Measurements from ENCODE around the gene HHAT.

Gene HHAT

DNA sequence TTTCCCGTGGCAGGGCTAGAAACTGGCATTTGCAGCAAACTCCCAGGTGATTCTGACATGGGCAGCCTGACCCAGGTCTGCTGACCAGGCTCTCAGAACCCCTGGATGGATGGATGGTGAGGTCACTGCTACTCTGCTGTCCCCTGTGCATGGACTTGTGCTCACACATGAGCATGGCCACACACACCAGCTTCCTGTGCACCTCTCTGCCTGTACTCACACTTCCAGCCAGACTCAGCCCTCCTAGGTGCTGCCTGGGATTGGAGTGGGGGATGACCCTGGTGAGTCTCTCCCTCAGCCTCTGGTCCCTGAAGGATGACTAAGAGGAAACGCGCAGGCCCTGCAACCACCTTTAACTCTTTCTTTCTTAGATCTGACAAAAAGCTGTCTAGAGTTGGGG, 361.1 kb downstream of the HHAT start:
- no peak for DNase-seq

DNA sequence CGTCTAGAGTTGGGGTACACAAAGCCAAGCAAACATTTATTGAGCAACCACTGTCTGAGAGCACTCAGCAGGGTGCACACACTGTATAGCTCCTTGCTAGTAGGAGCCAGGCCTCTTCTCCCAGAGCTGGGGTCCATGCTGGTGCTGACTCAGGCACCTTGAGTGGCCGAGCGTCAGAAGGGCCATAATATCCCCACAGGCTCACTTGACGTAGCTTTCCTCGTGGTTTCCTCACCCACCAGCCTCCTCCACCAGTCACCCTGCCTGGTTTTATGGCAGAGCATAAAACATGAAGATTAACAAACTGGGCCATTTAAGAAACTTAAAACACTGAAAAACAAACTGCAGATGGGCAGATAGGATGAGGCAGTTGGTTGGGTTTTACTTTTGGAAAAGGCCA, 361.5 kb downstream of the HHAT start:
- DNase-seq, result no peak

DNA sequence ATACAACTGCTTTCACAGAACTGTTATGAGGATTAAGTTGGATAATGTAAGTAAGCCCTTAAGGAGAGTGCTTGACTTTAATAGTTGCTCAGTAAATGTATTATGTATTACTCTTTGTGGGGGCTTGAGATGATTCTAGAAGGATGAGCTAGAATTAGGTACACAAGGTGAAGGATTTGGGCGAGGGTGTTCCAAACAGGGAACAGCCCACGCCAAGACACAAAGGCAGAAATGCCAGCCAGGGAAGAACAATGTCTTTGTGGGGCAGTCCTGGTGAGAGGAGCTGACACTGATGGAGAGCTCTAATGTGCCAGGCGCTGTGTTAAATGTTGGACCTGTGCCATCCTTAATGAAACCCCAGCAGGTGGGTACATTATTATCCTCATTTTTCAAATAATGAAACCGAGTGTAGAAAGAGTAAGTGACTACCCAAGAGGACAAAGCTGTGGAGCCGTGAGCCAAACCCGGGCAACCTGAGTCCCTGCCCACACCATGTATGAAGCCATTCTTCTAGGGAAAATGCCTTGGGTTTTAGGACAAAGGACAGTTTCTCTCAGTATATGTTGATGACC, 362.4 kb downstream of the HHAT start:
- DNase-seq, result no peak

DNA sequence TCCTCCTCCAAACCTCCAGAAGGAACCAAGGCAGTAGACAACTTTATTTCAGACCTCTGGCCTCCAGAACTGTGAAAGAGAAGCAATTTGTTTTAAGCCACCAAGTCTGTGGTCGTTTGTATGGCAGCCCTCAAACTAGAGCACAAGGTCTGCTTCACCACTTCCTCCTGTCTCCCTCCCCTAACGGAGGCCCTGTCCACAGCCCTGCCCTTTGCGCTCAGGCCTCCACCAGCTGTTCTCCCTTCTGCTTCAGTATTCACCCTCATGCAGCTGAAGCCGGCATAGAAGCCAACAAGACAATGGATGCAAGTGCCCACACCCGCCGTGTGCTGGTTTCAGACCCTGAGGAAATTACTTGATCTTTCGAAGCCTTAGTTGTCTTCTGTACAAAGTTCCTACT, 364.1 kb downstream of the HHAT start:
- no peak for DNase-seq

DNA sequence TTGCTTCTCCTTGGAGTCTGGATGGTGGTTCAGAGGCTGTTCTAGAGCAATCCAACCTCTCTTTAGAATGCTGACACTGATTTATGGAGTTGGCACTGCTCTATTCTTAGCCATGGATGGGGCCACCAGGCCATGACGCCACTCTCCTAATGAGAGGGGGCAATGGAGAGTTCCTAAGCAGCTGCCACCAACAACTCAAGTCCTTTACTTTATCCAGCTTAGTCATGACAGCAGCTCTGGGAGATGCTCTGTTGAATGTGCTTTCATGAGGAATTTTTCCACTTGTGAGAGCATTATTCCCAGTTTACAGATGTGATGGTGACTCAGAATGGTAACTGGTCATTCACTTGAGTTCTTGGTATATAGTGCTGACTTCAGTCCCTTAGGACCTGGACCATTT, 366.3 kb downstream of the HHAT start:
- DNase-seq, result no peak

DNA sequence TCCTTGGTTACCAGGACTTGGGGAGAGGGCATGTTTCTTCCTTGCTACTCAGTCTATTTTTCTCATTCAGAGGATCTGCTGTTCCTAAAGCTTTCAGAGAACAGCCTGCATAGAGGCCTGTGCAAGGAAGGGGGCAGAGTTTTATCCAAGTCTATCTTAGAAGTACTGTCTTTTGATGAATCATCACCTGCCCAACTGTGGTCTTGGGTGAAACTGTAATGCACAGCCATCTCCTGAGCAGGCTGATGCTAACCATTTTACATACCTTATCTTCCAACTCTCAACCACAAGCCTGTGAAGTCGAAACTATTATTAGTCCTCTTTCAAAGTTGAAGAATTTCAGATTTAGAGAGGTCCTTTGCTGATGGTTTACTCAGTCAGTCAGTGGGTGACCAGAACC, 368.0 kb downstream of the HHAT start:
- DNase-seq, result no peak

DNA sequence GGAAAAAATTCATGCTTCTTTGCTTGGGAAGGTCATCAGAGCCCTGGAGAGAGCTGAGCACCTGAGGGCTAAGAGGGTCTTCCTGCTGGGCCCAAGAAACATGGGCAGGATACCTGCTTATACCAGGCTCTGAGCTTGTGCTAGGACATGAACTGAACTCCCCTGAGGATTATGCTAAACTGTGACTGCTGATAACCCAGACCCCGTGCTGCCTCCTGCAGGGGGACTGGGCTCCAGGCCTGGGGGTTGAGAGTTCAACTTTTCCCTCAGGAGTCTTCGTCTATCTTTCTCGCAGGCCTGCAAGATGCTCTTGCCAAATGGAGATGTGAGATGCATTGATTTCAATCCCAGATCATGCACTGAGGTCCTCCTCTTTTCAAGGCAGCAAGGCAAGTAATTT, 368.5 kb downstream of the HHAT start:
- no peak for DNase-seq

DNA sequence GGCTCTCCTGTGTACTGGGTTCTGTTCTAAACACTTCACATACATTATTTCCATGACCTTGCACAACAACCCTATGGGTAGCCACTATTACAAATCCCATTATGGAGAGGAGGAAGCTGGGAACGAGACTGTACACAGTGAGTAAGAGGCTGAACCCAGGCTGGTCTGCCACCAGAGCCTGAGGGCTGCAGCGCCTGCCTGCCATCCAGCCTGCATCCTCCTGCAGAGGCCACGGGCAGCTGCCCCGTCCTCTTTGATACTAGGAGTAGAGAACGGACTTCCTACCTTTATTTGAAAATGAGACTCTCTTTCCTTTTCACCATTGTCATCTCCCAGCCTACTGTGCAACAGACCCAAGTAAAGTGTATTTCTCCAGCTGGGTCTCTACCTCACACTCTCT, 370.0 kb downstream of the HHAT start:
- DNase-seq, result no peak

DNA sequence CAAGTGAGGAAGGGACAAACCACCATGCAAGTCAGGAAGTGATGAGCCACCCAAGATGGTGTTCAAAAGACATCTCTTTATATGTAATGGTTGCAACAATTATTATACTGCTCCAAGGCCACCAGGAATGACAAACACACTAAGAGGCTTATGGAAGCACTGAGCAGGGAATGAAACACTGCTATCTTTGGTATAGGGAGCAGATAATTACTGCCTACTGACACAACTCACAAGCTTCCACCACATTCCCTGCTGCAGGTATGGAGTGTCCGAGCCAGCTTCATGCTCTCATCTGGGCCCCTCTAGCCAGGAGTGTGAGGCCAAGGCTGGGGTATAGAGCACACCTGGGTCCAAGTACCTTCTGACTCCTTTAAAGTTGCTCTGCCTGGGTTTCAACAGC, 371.4 kb downstream of the HHAT start:
- no peak for DNase-seq

DNA sequence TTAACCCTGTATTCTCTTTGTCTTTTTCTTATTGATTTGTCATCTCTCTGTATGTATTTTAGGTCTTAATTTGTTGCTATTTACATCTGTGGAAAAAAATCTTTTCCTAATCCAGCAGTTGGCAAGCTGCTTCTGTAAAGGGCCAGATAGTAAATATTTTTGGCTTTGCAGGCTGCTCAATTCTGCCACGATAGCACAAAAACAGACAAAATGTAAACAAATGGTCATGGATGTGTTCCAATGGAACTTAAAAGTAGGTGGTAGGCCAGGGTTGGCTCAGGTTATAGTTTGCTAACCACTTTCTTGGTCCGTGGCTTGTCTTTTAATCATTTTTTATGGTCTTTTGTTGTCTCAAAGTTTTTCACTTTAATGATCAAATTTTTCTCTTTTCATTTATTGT, 371.8 kb downstream of the HHAT start:
- no peak for DNase-seq

DNA sequence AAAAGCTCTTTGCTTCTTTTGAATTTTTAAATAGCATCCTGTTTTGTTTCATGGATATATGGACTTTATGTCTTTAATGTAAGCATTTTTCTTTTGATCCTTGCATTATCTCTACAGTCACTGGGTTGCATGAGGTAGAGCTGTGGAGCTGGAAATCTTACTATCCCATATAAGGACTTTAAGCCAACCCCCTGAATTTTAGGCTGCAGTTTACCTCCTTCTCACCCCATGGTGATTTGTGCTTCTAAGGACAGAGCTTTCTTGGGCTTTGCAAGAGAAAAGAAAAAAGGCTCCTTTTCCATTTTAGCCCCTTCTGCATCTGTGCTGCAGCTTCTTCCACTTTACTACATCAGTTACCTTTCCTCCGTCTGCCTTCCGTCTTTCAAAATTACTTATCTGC, 373.8 kb downstream of the HHAT start:
- DNase-seq, result no peak

DNA sequence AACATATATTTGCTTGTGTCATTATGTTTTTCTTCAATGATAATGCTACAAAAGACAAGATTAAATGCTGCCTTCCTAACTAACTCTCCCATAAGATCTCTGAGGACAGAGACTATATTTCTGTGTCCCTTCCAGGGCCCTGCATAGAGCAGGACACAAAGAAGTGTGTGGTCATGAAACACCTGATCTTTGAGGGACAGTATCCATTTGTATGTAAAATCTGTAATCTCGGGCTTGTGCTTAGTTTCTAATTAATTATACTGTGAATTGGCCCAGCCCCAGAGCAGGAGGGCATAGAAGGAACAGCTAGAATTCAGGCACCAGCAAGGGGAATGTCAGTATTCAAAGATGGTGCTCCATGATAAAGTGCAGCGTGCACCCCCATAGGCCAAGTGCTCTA, 374.9 kb downstream of the HHAT start:
- DNase-seq, result no peak

DNA sequence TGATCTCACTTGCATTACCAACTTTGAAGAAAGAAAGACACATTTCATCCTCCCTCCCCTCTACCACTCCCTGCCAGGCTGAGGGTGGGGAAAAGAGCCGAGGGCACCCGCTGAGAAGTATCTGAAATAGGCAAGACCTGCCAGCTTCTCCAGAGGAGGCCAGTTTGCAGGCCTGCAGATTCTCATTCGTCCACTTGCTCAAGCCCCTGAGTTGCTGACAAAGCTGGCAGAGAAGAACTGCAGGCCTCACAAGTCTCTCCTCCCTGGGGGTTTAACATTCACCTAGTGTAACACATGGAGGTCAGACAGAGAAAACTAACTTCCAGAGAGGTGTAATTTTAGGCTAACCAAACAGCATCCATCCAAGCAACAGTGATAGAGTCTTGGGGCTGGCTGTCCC, 376.4 kb downstream of the HHAT start:
- no peak for DNase-seq

DNA sequence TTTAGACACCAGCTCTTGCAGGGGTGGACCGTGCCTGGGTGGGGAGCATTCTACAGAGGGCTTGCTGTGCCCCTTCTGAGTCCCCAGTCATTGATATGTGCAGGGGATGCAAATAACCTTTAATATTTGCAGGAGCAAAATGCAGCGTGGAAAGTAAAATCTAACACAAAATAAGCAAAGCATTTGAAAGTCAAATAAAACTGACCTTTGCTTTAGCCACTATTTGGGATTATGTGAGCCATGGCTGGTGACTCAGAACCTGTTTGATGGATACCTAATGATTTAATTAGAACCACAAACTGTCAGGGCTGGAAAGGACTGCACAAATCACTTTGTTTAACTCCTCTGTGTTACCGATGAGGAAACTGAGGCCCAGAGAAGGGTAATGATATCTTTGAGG, 377.5 kb downstream of the HHAT start:
- no peak for DNase-seq

DNA sequence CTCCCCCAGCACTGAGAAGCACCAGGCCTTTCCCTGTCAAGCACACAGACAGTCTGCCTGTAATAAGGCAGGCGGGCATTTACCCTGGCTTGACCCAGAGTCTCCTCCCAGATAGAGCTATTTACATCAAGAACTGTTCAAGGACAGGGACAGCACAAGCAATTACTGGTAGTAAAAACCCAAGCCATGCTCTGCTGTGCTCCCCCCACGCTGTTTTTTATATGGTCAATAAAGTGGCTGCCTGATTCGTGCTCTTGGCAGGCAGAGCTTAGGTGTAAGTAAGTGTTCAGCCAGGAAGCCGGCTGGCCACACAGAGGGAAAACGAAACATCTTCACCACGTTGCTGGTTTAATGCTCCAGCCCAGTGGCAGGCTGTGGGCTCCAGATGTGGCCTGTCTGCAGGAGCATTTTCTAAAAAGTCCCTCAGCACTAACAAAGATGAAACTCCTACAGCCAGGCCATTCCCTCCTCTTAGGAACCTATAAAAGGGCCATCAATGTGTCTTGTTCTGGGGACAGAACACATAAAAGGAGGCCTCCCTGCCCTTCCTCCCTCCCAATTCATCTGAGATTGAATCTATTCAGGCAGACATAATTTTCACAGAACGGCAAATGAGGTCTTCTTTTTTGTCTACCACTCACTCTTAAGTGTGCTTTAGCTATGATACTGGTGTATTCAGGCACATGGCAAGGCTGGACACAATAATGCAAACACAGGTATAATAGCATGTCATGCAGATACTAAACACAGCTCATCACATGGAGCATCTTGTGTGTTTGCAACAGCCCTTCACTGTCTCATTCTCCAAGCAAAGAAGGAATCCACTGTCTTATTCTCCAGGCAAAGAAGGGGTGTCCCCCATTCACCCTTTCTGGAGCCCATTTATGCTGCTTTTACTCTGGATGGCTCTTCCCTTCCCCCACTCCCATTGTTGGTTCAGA, 378.9 kb downstream of the HHAT start:
- no peak for DNase-seq

DNA sequence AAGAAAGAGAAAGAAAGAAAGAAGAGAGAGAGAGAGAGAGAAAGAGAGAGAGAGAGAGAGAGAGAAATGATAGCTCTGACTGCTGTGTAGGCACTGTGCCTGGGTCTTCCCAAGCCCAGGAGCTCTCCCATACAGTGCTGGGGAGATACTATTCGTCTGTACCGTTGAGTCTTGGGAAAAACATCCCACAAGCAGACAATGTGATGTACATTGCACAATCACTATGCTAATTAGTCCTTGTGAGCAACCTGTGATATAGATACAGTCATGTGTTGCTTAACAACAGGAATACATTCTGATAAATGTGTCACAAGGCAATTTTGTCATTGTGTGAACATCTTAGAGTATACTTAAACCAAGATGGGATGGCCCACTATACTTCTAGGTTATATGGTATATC, 381.0 kb downstream of the HHAT start:
- DNase-seq, result no peak

DNA sequence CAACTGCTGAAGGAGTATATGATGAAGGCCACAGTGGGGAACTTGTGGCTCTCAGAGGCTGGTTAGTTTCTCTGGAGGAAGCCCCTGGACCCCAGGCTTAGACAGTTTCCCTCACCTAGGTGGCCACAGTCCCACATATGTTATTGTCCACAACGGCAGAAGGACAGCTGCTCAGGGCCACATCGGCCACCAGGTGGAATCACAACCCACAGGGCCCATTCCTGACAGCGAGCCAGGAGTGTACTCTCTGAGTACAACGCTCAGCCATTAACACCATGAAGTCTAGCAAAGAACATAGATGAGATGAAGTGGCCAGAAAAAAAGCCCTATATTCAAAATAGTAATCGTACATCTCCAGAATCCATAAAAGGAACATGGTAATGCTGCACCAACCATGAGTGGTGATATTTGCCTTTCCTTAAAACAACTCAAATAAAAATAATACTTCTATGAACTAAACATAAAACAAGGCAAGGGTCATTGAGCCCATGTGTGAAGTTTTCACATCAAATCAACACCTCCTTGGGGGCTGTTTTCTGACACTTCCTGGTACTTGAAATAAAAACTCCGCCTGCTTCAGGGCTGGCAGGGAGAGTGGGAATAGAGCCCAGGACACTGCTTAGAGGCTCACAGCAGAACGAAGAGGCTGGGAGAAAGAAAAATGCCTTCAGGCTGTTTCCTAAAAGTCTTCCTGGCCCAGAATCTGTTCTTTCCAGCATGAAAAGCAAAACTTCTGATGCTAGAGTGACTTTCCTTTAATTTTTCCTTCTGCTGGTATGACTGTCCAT, 383.3 kb downstream of the HHAT start:
- no peak for DNase-seq

DNA sequence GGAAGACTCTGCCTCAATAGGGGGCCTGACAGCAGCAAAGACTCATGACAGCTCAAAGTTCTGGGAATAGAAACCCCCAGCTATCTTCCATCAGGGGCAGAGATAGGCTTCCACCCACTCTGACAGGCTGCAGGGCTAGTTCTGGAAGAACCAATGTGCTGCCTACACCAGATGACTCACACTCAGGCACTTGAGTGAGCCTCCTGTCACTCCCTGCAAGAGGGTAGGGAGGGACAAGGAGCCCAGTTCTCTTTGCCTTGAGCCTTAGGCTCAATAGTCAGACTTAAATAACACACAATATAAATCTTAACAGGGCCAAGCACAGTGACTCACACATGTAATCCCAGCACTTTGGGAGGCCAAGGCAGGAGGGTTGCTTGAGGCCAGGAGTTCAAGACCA, 386.4 kb downstream of the HHAT start:
- no peak for DNase-seq

DNA sequence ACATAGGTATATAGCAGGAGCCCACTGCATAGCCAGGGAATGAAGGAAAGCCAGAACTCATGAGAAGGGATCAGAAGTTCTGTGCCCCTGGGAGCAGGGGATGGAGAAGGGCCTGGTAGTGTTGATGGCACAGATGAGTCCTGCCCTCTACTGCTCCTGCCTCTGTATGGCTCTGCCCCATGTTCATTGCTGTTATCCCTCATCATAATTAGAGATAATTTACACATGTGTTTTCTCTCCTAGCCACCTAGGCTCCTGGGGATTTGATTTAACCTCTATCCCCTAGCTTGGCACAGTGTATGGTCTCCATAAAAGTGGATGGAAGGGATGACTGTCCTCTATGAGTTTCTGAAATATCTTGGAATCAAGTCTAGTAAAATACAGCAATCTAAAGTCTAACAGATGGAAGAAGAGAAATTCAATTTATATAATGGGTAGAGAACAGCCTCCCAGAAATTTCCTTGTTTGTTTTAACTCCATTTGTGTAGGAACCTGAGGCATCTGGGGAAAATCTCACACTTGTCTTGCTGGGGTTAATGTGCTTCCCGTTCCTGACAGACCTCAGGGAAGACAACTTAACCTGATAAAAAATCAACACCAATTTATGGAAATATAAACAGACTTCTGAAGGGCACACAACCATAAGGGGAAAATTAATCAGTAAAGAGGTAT, 393.8 kb downstream of the HHAT start:
- DNase-seq, result no peak

DNA sequence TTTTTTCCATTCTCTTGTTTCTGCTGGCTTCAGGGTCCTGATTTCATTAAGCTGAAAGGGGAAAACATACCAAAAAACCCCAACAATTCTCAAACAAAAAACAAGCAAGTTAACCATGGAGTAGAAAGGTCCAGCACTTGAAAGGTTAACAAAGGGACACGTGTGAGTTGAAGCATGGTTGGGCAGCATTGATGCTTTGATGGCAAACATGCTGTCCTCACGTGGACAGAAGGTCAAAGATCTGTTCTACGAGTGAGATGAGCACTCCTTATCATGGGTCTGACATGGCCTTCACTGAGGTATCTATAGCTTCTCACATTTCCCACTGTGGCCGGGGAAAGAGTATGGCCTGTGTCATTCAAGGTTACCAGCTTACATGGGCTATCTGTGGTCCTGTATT, 394.9 kb downstream of the HHAT start:
- DNase-seq, result no peak

DNA sequence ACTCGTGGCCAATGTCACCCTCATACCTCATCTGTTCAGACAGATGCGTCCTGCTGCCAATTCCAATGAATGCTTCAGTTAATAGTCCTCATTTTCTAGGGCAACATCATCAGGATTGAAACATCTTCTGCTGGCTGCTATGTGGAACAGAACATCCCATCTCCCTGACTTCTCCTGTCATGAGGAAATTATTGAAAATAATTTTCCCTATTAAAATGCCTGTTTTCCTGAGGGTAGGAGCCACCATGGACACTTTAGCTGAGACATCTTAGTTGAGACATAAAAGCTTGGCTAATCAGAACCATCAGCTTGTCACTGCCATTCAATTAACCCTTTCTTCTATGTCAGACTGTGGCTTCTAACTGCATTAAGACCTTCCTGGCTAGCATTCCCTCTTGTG, 396.1 kb downstream of the HHAT start:
- DNase-seq, result no peak

Data from fibroblast of skin of right quadriceps (primary cell).